Activated CD4-positive, CD25-positive, alpha-beta regulatory T cell treated with anti-CD3 and anti-CD28 coated beads, Interleukin-2, amount 50 U/mL, for 72 hours (primary cell): ENCODE measurements around the gene PFKFB3.
"Not testable (repeated sequence)": the region's sequence is repeated elsewhere in the genome, so short reads cannot be mapped to it uniquely, and the experiment has no call there.

Experiments
- DNase-seq: peaks from one replicate; pipeline ENCODE4 v3.0.0; 2021

Gene PFKFB3

GRCh38 chr10:6239213-6239991, 36.7 kb downstream of the PFKFB3 start:
- DNase-seq: peak; percentile 49

GRCh38 chr10:6240254-6240653, 37.5 kb downstream of the PFKFB3 start:
- DNase-seq: no peak

- DNase-seq: no peak
Observed at GRCh38 chr10:6242089-6242488, 39.4 kb downstream of the PFKFB3 start.

GRCh38 chr10:6244510-6244909, 41.8 kb downstream of the PFKFB3 start:
- DNase-seq: no peak

GRCh38 chr10:6247041-6247712, 44.4 kb downstream of the PFKFB3 start:
- no peak for DNase-seq

GRCh38 chr10:6248908-6249307, 46.2 kb downstream of the PFKFB3 start:
- DNase-seq: not testable (repeated sequence)

- no peak for DNase-seq
Observed at GRCh38 chr10:6249698-6250097, 47.0 kb downstream of the PFKFB3 start.

- DNase-seq: no peak
Observed at GRCh38 chr10:6250745-6251144, 48.0 kb downstream of the PFKFB3 start.

GRCh38 chr10:6254201-6254600, 51.5 kb downstream of the PFKFB3 start:
- DNase-seq: no peak

- no peak for DNase-seq
Observed at GRCh38 chr10:6255548-6256061, 52.9 kb downstream of the PFKFB3 start.

GRCh38 chr10:6256439-6256838, 53.7 kb downstream of the PFKFB3 start:
- DNase-seq: no peak

- no peak for DNase-seq
Observed at GRCh38 chr10:6259153-6259552, 56.4 kb downstream of the PFKFB3 start.

GRCh38 chr10:6260843-6261242, 58.1 kb downstream of the PFKFB3 start:
- no peak for DNase-seq

- DNase-seq: no peak
Observed at GRCh38 chr10:6267941-6268340, 65.2 kb downstream of the PFKFB3 start.

GRCh38 chr10:6269432-6269831, 66.7 kb downstream of the PFKFB3 start:
- no peak for DNase-seq

GRCh38 chr10:6269953-6270867, 67.5 kb downstream of the PFKFB3 start:
- peak; percentile 62 for DNase-seq

- no peak for DNase-seq
Observed at GRCh38 chr10:6270951-6271350, 68.2 kb downstream of the PFKFB3 start.

- DNase-seq: no peak
Observed at GRCh38 chr10:6271663-6272062, 68.9 kb downstream of the PFKFB3 start.

GRCh38 chr10:6272126-6272525, 69.4 kb downstream of the PFKFB3 start:
- no peak for DNase-seq

- no peak for DNase-seq
Observed at GRCh38 chr10:6273351-6273750, 70.6 kb downstream of the PFKFB3 start.

- DNase-seq: no peak
Observed at GRCh38 chr10:6274040-6274439, 71.3 kb downstream of the PFKFB3 start.

- DNase-seq: no peak
Observed at GRCh38 chr10:6274484-6274883, 71.8 kb downstream of the PFKFB3 start.
